ENCODE data around the gene LDB1. TPM values are rescaled to one million over a fixed set of nuclear protein-coding genes. Genes with fewer than 3 reads are reported as not detected.

LDB1 gene
- total and polyA plus RNA-seq, 2 of the 13 experiments (the other 11 are each of a cell fraction or from before 2014, with no cell fraction given), result 17.2 to 45.5 TPM

DNA sequence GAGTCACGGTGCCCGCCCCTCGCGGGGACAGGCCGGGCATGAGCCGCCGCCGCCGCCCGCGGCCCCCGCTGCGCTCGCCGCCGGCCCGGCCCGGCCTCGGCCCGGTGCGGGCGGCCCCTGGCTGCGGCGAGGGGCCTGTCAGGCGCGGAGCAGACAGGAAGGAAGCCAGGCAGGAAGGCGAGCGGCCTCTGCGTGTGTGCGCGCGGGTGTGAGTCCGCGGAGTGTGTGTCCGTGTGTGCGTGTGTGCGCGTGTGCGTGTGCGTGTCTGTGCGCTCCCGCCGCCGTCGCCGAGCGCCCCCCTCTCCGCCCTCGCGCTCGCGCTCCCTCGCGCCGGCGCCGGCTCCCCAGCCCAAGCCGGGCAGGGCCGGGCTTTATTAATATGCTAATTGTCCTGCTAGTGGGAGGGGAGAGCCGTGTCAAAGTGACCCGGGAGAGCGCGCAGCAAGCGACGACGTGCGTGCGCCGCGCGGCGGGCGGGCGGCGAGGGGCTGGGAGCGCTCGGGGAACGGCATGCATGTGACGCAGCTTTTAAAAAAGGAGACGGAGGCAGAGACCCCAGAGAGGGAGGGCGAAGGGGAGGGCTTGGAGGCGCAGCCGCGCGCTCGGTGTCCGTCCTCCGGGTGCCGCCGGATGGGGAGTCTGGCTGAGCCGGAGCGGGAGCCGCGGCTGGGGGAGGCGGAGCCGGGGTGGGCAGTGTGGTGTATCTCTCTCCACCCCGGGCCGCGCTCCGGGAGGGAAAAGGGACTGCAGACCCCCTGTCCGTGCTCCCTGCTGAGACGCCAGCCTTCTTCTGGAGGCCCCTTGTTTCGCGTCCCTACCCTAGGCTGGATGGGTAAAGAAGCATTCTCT lies at the start of gene LDB1 (continued):
- TF ChIP-seq POLR2AphosphoS5 (IDR thresholded peaks at IDR 0.05; ENCODE audit: low read depth, low read length) (peak; percentile 53), KDM5A (IDR thresholded peaks at IDR 0.05; ENCODE audit: borderline replicate concordance, low read length) (no peak), ELF4 (CRISPR knock-in tag; IDR thresholded peaks at IDR 0.05; ENCODE audit: borderline replicate concordance) (no peak), ZNF557 (CRISPR knock-in tag; IDR thresholded peaks at IDR 0.05) (no peak), MEIS2 (CRISPR knock-in tag; IDR thresholded peaks at IDR 0.05) (peak; percentile 44; the same call in 1 of the 2 replicates), ZNF30 (CRISPR knock-in tag; IDR thresholded peaks at IDR 0.05) (no peak), MAFK (conservative IDR thresholded peaks at IDR 0.05 in 1 of 2, IDR thresholded peaks at IDR 0.05 in 1 of 2; ENCODE audit: low read length in 2 of 2) (no peak), NFKB2 (CRISPR knock-in tag; IDR thresholded peaks at IDR 0.05; ENCODE audit: borderline replicate concordance) (peak; percentile 64; the same call in 1 of the 2 replicates), ZNF891 (CRISPR knock-in tag; IDR thresholded peaks at IDR 0.05) (no peak; the same call in 1 of the 2 replicates), RCOR2 (CRISPR knock-in tag; IDR thresholded peaks at IDR 0.05) (no peak), ZFP36L2 (CRISPR knock-in tag; IDR thresholded peaks at IDR 0.05) (no peak), PPARG (CRISPR knock-in tag; conservative IDR thresholded peaks at IDR 0.05) (no peak), SAFB2 (CRISPR knock-in tag; IDR thresholded peaks at IDR 0.05; ENCODE audit: borderline replicate concordance, low read depth) (no peak; the same call in 1 of the 2 replicates), ZEB1 (IDR thresholded peaks at IDR 0.05; ENCODE audit: insufficient replicate concordance, low read depth) (no peak), ZBTB7A (CRISPR knock-in tag; IDR thresholded peaks at IDR 0.05) (no peak)
- TF ChIP-seq, protein P1, sequence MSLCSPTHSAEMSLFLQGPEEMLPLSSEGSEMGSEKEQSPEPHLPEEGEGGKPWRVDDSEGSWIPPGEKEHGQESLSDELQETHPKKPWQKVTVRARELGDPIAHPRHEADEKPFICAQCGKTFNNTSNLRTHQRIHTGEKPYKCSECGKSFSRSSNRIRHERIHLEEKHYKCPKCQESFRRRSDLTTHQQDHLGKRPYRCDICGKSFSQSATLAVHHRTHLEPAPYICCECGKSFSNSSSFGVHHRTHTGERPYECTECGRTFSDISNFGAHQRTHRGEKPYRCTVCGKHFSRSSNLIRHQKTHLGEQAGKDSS (CRISPR knock-in tag; IDR thresholded peaks at IDR 0.05; ENCODE audit: borderline replicate concordance, low read depth), result no peak
- TF ChIP-seq, protein P2, sequence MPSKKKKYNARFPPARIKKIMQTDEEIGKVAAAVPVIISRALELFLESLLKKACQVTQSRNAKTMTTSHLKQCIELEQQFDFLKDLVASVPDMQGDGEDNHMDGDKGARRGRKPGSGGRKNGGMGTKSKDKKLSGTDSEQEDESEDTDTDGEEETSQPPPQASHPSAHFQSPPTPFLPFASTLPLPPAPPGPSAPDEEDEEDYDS (CRISPR knock-in tag; IDR thresholded peaks at IDR 0.05), result peak; percentile 59; the same call in 1 of the 2 replicates
- TF ChIP-seq, protein P3, sequence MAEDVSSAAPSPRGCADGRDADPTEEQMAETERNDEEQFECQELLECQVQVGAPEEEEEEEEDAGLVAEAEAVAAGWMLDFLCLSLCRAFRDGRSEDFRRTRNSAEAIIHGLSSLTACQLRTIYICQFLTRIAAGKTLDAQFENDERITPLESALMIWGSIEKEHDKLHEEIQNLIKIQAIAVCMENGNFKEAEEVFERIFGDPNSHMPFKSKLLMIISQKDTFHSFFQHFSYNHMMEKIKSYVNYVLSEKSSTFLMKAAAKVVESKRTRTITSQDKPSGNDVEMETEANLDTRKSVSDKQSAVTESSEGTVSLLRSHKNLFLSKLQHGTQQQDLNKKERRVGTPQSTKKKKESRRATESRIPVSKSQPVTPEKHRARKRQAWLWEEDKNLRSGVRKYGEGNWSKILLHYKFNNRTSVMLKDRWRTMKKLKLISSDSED (CRISPR knock-in tag; IDR thresholded peaks at IDR 0.05), result no peak
- TF ChIP-seq, protein P4, sequence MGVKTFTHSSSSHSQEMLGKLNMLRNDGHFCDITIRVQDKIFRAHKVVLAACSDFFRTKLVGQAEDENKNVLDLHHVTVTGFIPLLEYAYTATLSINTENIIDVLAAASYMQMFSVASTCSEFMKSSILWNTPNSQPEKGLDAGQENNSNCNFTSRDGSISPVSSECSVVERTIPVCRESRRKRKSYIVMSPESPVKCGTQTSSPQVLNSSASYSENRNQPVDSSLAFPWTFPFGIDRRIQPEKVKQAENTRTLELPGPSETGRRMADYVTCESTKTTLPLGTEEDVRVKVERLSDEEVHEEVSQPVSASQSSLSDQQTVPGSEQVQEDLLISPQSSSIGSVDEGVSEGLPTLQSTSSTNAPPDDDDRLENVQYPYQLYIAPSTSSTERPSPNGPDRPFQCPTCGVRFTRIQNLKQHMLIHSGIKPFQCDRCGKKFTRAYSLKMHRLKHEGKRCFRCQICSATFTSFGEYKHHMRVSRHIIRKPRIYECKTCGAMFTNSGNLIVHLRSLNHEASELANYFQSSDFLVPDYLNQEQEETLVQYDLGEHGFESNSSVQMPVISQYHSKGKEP (CRISPR knock-in tag; IDR thresholded peaks at IDR 0.05), result no peak
- TF ChIP-seq, protein P5, sequence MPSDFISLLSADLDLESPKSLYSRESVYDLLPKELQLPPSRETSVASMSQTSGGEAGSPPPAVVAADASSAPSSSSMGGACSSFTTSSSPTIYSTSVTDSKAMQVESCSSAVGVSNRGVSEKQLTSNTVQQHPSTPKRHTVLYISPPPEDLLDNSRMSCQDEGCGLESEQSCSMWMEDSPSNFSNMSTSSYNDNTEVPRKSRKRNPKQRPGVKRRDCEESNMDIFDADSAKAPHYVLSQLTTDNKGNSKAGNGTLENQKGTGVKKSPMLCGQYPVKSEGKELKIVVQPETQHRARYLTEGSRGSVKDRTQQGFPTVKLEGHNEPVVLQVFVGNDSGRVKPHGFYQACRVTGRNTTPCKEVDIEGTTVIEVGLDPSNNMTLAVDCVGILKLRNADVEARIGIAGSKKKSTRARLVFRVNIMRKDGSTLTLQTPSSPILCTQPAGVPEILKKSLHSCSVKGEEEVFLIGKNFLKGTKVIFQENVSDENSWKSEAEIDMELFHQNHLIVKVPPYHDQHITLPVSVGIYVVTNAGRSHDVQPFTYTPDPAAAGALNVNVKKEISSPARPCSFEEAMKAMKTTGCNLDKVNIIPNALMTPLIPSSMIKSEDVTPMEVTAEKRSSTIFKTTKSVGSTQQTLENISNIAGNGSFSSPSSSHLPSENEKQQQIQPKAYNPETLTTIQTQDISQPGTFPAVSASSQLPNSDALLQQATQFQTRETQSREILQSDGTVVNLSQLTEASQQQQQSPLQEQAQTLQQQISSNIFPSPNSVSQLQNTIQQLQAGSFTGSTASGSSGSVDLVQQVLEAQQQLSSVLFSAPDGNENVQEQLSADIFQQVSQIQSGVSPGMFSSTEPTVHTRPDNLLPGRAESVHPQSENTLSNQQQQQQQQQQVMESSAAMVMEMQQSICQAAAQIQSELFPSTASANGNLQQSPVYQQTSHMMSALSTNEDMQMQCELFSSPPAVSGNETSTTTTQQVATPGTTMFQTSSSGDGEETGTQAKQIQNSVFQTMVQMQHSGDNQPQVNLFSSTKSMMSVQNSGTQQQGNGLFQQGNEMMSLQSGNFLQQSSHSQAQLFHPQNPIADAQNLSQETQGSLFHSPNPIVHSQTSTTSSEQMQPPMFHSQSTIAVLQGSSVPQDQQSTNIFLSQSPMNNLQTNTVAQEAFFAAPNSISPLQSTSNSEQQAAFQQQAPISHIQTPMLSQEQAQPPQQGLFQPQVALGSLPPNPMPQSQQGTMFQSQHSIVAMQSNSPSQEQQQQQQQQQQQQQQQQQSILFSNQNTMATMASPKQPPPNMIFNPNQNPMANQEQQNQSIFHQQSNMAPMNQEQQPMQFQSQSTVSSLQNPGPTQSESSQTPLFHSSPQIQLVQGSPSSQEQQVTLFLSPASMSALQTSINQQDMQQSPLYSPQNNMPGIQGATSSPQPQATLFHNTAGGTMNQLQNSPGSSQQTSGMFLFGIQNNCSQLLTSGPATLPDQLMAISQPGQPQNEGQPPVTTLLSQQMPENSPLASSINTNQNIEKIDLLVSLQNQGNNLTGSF (CRISPR knock-in tag; IDR thresholded peaks at IDR 0.05), result no peak
